HS-27A (cell line): Measurements from ENCODE around the gene RAB1B.

ENCODE experiments used
- DNase-seq: peaks from one replicate; pipeline ENCODE4 v3.0.0-alpha.2; 2012; ENCODE audit warnings: low read depth, missing footprints

Gene RAB1B

GRCh38 chr11:66322732-66323427, 54.4 kb downstream of the RAB1B start:
- no peak for DNase-seq

- DNase-seq: no peak
Measured at GRCh38 chr11:66323684-66324083, 55.2 kb downstream of the RAB1B start.

GRCh38 chr11:66324664-66325063, 56.2 kb downstream of the RAB1B start:
- DNase-seq: no peak

- DNase-seq: no peak
Measured at GRCh38 chr11:66325263-66325671, 56.8 kb downstream of the RAB1B start.

GRCh38 chr11:66326261-66327111, 58.0 kb downstream of the RAB1B start:
- DNase-seq: no peak
